ENCODE data around the gene DLX2.

Gene DLX2

GRCh38 chr2:172107690-172108586 is 5.2 kb upstream of the DLX2 start:
- DNase-seq: no peak

DNA sequence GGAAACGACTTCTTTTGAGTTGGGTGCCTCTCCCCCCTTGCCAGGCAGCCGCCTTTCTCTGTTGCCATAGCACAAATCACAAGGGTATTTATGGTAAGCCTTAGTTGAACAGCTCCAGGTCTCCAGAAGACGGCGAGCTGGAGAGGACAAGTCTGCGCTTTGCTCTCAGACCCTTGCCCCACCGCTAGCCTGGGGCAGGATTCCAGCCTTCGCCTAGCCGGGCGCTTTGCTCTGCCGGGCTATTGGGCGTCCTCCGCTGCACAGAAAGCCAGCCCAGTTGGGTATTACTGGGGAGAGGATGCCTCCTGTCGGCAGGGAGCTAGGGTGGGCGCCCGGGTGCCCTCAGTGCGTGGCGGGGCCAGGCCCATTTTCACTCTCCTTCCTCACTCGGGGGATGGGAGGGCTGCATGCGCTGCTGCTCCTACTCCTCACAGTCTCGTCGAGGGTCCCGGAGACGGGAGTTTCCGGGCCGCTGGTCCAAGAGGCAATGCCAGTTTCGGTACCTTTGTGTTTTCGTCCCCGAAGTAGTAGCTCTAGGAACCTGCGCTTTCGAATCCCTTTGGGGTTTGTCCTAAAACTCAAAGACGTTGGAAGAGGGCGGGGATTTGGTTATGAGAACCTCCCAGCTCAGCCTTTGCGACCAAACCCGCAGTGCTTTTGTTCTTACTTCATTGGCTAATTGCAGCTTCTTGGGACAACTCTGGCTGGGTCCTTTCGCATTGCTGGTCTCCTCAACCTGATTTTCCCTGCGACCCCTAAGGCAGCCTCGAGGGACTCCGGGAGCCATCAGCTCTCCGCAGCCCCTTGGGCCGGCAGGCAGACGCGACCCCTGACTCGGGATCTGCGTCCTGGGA is 3.6 kb upstream of the DLX2 start:
- DNase-seq: no peak

GRCh38 chr2:172105471-172106107 is 2.9 kb upstream of the DLX2 start:
- no peak for DNase-seq

- no peak for DNase-seq
Measured at GRCh38 chr2:172103471-172104272, 972 bp upstream of the DLX2 start.

GRCh38 chr2:172101821-172102390 is 794 bp downstream of the DLX2 start:
- DNase-seq: no peak

GRCh38 chr2:172100935-172101820 is 1.5 kb downstream of the DLX2 start:
- DNase-seq: no peak

DNA sequence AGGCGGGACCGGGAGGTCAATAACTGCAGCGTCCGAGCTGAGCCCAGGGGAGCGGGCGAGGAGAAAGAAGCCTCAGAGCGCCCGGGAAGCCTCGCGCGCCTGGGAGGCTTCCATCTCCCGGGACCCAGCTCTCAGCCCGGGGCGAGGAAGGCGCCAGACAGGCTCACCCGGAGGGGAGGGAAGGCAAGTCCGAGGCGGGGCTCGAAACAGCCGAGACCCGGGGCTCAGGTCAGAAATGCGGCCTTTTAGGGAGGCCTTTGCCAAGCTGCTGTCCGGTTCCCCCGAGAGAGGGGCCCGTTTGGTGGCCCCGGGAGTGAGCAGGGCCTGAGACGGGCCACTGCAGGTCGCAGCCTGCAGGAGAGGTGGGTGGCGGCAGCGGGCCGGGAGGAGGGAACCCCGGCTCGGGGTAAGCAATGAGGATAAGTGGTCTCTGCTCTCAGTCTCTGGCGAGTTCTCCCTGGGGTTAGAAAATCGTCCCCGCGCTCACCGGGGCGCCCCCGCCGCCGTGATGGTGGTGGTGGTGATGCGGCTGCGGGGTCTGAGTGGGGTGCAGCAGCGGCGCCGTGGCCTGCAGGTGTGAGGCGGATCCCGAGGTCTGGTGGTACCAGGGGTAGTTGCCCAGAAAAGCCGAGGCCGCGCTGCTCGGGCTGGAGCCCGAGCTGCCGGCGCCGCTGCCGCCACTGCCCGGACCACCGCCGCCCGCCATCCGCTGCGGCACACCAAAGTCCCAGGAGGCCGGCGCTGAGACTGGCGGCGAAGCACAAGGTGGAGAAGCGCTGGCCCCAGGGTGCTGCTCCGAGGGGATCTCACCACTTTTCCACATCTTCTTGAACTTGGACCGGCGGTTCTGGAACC is 2.4 kb downstream of the DLX2 start:
- no peak for DNase-seq

DNA sequence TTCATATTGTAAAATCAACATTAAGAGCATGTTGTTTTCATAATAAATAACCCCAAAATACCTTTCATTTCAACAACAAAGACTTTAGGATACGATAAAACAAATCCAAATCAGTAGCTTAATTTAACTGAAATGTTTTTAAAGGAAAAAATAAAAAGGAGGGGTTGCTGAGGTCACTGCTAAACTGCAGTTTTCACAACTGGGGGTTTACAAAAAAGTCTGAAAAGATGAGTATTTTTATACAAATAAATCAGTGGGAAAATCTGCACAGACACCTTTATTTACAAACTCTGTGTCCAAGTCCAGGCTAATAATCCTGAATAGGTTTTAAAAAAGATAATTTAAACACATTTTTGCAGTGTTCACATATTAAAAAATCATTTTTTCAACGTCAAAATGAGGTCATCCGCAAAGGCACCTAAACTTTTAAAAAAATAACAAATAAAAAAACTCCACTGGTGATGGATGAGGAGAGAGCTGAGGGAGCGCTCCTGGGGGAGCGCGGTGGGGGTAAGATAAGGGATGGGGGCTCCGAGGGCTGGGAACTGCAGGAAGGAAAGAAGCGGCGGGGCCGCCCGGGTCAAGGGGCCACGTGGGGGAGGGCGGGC is 3.1 kb downstream of the DLX2 start:
- no peak for DNase-seq

GRCh38 chr2:172098650-172099471 is 3.8 kb downstream of the DLX2 start:
- no peak for DNase-seq

- DNase-seq: no peak
Measured at GRCh38 chr2:172098287-172098649, 4.4 kb downstream of the DLX2 start.

GRCh38 chr2:172097557-172098131 is 5.1 kb downstream of the DLX2 start:
- DNase-seq: no peak

- no peak for DNase-seq
Measured at GRCh38 chr2:172096626-172097547, 5.8 kb downstream of the DLX2 start.

DNA sequence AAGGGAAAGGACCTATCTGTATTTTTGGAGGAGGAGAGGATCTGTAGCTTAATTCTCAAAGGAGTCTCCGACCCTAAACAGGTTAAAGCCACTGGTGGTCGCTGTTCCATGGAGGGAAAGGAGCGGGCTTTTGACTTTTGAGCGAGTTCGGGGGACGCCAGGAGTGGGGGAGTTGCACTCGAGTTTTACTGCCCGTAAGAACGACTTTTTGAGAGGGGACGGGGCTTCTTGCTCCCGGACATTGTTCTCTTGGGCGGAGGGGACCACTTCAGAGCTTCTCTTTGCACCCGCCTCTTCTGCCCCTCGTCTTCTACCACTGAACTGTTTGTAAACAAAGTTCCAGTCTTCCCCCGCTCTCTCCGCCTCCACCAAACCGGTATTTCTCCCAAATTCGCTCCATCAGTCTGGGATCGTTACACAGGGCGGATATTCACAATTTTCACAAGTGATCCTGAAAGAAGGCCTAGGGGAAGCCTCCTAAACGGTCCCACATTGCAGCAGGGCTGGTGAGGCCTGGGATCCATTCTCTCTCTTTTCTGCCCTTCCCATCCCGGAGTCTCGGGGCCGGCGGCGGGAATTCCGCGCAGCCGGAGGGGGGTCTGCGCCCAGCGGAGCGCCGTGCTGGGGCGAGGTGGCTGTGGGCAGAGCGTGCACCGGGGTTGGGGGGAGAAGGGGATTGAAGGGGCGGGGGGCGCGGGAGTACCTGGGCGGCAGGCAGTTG is 6.6 kb downstream of the DLX2 start:
- no peak for DNase-seq

- no peak for DNase-seq
Measured at GRCh38 chr2:172095146-172095904, 7.4 kb downstream of the DLX2 start.

- DNase-seq: no peak
Measured at GRCh38 chr2:172094294-172095145, 8.2 kb downstream of the DLX2 start.

All from NCI-H1436 (cell line).